AG04449 (cell line): ENCODE measurements around the gene SORL1.
A peak's percentile ranks its signal among the peaks of the same experiment; 100 is the strongest.
"Not testable (repeated sequence)": the region's sequence is repeated elsewhere in the genome, so short reads cannot be mapped to it uniquely, and the experiment has no call there.

ENCODE experiments used
- CTCF ChIA-PET: fragments of 350-600 bp; formaldehyde crosslinking; extraction: SDS; loops from one replicate; lab custom pipeline; 2021; ENCODE audit warnings: antibody characterized with exemption; lab: Yijun Ruan, JAX
- POLR2A ChIA-PET: fragments of 400-600, 350-600 bp; formaldehyde crosslinking; extraction: SDS; loops from one replicate; lab custom pipeline; 2020; ENCODE audit warnings: antibody characterized with exemption, inconsistent platforms; lab: Yijun Ruan, JAX
- DNase-seq: peaks from one replicate; pipeline ENCODE4 v3.0.0-alpha.2; 2010; ENCODE audit warnings: low read depth, low spot score
- H3K4me3 ChIP-seq: 2 replicates; pipeline ENCODE4 v1.5.1; 2011; ENCODE audit warnings: low read depth, mild to moderate bottlenecking, control low read depth, low read length
- CTCF ChIP-seq: IDR thresholded peaks from one replicate; pipeline ENCODE4 v1.5.1; 2011; ENCODE audit warnings: mild to moderate bottlenecking, moderate library complexity, low read length, control low read depth, inconsistent platforms; ENCODE audit not compliant: insufficient read depth; ENCODE audit errors: missing control alignments

Gene SORL1

GRCh38 chr11:121451986-121452608 is at the start of gene SORL1:
TSS of gene SORL1 (plus strand) at chr11:121452314. CDS start at chr11:121452332, 18 bp downstream.
- POLR2A ChIA-PET: no interaction called here
- TF ChIP-seq CTCF: peak; percentile 88
- DNase-seq: no peak
- CTCF ChIA-PET: interaction anchor here (0.7 to 1.8 kb wide), 8 partner anchors 9 to 258 kb away, joined by 3 to 6 read pairs (median 4); no protein-coding TSS in a partner anchor
- H3K4me3 ChIP-seq: peak within 1 kb of the TSS; percentile 66

GRCh38 chr11:121405646-121406045 is 46.5 kb upstream of the SORL1 start:
- no peak for DNase-seq
- POLR2A ChIA-PET: no interaction called here
- no peak overlapping the region for H3K4me3 ChIP-seq
- no peak for TF ChIP-seq CTCF
- CTCF ChIA-PET: no interaction called here

GRCh38 chr11:121406291-121406690 is 45.8 kb upstream of the SORL1 start:
- DNase-seq: no peak
- CTCF ChIA-PET: no interaction called here
- POLR2A ChIA-PET: no interaction called here
- H3K4me3 ChIP-seq: no peak overlapping the region
- no peak for TF ChIP-seq CTCF

GRCh38 chr11:121408830-121409229 is 43.3 kb upstream of the SORL1 start:
- POLR2A ChIA-PET: no interaction called here
- CTCF ChIA-PET: no interaction called here
- TF ChIP-seq CTCF: no peak
- H3K4me3 ChIP-seq: no peak overlapping the region
- DNase-seq: no peak

GRCh38 chr11:121410041-121410440 is 42.1 kb upstream of the SORL1 start:
- DNase-seq, CTCF ChIA-PET, H3K4me3 ChIP-seq, POLR2A ChIA-PET: not testable (repeated sequence)

- DNase-seq, POLR2A ChIA-PET, CTCF ChIA-PET, H3K4me3 ChIP-seq: not testable (repeated sequence)
Measured at GRCh38 chr11:121411330-121411729, 40.8 kb upstream of the SORL1 start.

GRCh38 chr11:121412000-121412587 is 40.0 kb upstream of the SORL1 start:
- CTCF ChIA-PET: no interaction called here
- no peak overlapping the region for H3K4me3 ChIP-seq
- no peak for TF ChIP-seq CTCF
- POLR2A ChIA-PET: no interaction called here
- no peak for DNase-seq
